GM12878 (cell line): ENCODE data around the gene MTHFR. TPM values are rescaled to one million over a fixed set of nuclear protein-coding genes. Genes with fewer than 3 reads are reported as not detected.

Experiments used
- ATAC-seq: fragments of 200-7000 bp; cut with Tn5 transposase; 3 replicates; pipeline ENCODE4 v1.9.1; 2020; ENCODE audit warnings: mild to moderate bottlenecking, moderate library complexity
- BruUV-seq: library from RNA; stranded (reverse); fragments of 400-500 nt; replicated peaks from 2 replicates; lab custom pipeline; 2021; lab: Mats Ljungman, UMichigan
- CTCF ChIA-PET: fragments of 300-600 bp; sonication (Branson Sonifier 250); formaldehyde crosslinking; extraction: SDS; loops from one replicate; lab custom pipeline; 2021; ENCODE audit warnings: inconsistent platforms; lab: Yijun Ruan, JAX
- POLR2A ChIA-PET: fragments of 350-600 bp; formaldehyde crosslinking; extraction: SDS; loops from one replicate; lab custom pipeline; 2021; ENCODE audit warnings: inconsistent platforms; lab: Charles Lee
- RAD21 ChIA-PET: fragments of 300-600 bp; sonication (Branson Sonifier 250); formaldehyde crosslinking; loops from one replicate; lab custom pipeline; 2023; ENCODE audit warnings: antibody characterized with exemption; ENCODE audit not compliant: unreplicated experiment; lab: Charles Lee
- SMC1A ChIA-PET: fragments of 300-600 bp; sonication (Branson Sonifier 250); formaldehyde crosslinking; loops from one replicate; lab custom pipeline; 2023; ENCODE audit not compliant: unreplicated experiment, uncharacterized antibody; lab: Charles Lee
- DNase-seq: peaks from one replicate; pipeline ENCODE4 v3.0.0-alpha.2; 2011; ENCODE audit warnings: low read depth, low spot score
- FAIRE-seq: peaks from 3 replicates; lab custom pipeline; 2011; peaks lifted over from hg19 to GRCh38; lab: Jason Lieb, UNC
- H2AFZ ChIP-seq: 2 replicates; pipeline ENCODE4 v1.6.0; 2011; ENCODE audit warnings: low read depth, low read length, control low read depth; ENCODE audit not compliant: control insufficient read depth
- H3K27ac ChIP-seq: 2 replicates; pipeline ENCODE4 v1.5.1; 2011; ENCODE audit warnings: control low read depth; ENCODE audit not compliant: control insufficient read depth, insufficient read depth
- H3K27me3 ChIP-seq, 2 experiments: replicated peaks in 1 of 2; 2 replicates each; pipeline versions ENCODE4 v1.6.0 to v1.6.1; 2011; ENCODE audit warnings: low read length in 1 of 2; ENCODE audit not compliant: control insufficient read depth in 2 of 2, insufficient read depth in 2 of 2
- H3K36me3 ChIP-seq, 2 experiments: 2 replicates each; pipeline ENCODE4 v1.5.1; 2011; ENCODE audit warnings: low read length in 1 of 2; ENCODE audit not compliant: control insufficient read depth in 2 of 2, insufficient read depth in 2 of 2
- H3K4me1 ChIP-seq: 2 replicates; pipeline ENCODE4 v1.6.1; 2011; ENCODE audit warnings: mild to moderate bottlenecking, low read length, moderate library complexity, mixed read lengths; ENCODE audit not compliant: control insufficient read depth, insufficient read depth
- H3K4me2 ChIP-seq: 2 replicates; pipeline ENCODE4 v1.6.0; 2011; ENCODE audit warnings: control low read depth; ENCODE audit not compliant: control insufficient read depth, insufficient read depth
- H3K4me3 ChIP-seq: fragments of 200-600 bp; sonication (generic); 2 replicates; pipeline ENCODE4 v1.5.1; 2016
- H3K79me2 ChIP-seq: 2 replicates; pipeline ENCODE4 v1.6.0; 2011; ENCODE audit warnings: low read length; ENCODE audit not compliant: control insufficient read depth, insufficient read depth
- H3K9ac ChIP-seq: 2 replicates; pipeline ENCODE4 v1.8.0; 2011; ENCODE audit warnings: low read length, control low read depth, mixed read lengths; ENCODE audit not compliant: control insufficient read depth, insufficient read depth
- H3K9me3 ChIP-seq: replicated peaks from 3 replicates; pipeline ENCODE4 v1.5.1; 2011; ENCODE audit warnings: mild to moderate bottlenecking, low read length; ENCODE audit not compliant: control insufficient read depth, insufficient read depth
- H4K20me1 ChIP-seq: 2 replicates; pipeline ENCODE4 v1.6.0; 2011; ENCODE audit not compliant: control insufficient read depth, insufficient read depth
- CHD2 ChIP-seq: IDR thresholded peaks from 2 replicates; pipeline ENCODE4 v1.6.1; 2011; ENCODE audit warnings: low read depth, low read length, improper control_type of control experiment, borderline replicate concordance
- GABPA ChIP-seq: IDR thresholded peaks from 2 replicates; pipeline ENCODE4 v1.6.1; 2014; ENCODE audit warnings: antibody characterized with exemption, low read depth, mild to moderate bottlenecking, inconsistent platforms
- PAX5 ChIP-seq: IDR thresholded peaks from 2 replicates; pipeline ENCODE4 v1.6.1; 2011; ENCODE audit warnings: low read depth, low read length, borderline replicate concordance
- PML ChIP-seq: IDR thresholded peaks from 2 replicates; pipeline ENCODE4 v1.6.1; 2012; ENCODE audit warnings: low read length, inconsistent platforms
- SRF ChIP-seq, 2 experiments: IDR thresholded peaks; 2 replicates each; pipeline ENCODE4 v1.6.1; 2011; ENCODE audit warnings: low read depth in 2 of 2, low read length in 2 of 2, mild to moderate bottlenecking in 1 of 2, moderate library complexity in 1 of 2
- YY1 ChIP-seq: IDR thresholded peaks from 2 replicates; pipeline ENCODE4 v1.6.1; 2011; ENCODE audit warnings: low read depth, mild to moderate bottlenecking, low read length
- ZNF207 ChIP-seq: fragments of 450-650 bp; IDR thresholded peaks from 2 replicates; pipeline ENCODE4 v1.6.1; 2014; ENCODE audit warnings: antibody characterized with exemption, mild to moderate bottlenecking, borderline replicate concordance
- ZNF384 ChIP-seq: IDR thresholded peaks from 2 replicates; pipeline ENCODE4 v1.6.1; 2012; ENCODE audit warnings: low read depth, mild to moderate bottlenecking, low read length, improper control_type of control experiment, borderline replicate concordance
- WGBS: methylation state at CpG from one replicate; pipeline ENCODE4 v1.1.6; 2016; ENCODE audit warnings: low lambda C conversion rate; ENCODE audit not compliant: insufficient replicate concordance, insufficient coverage; ENCODE audit errors: missing lambda C conversion rate; 5-methylcytosine and 5-hydroxymethylcytosine counted together
- in situ Hi-C: fragments of 300-500 bp; cut with MboI; formaldehyde crosslinking; loops from 9 replicates; pipeline ENCODE4 v1.14.3; 2018; ENCODE audit warnings: mixed read lengths
- intact Hi-C: fragments of 100-400 bp; cut with micrococcal nuclease; formaldehyde crosslinking; loops from one replicate; pipeline ENCODE4 v1.14.2; 2022; ENCODE audit not compliant: unreplicated experiment
- polyA plus RNA-seq, 11 experiments: library from polyadenylated mRNA; depleted of rRNA in 4 of 11; unstranded in 6 of 11; stranded (reverse) in 5 of 11; fragments of >200 nt; fragmentation: Nextera tagmentation in 4 of 11; fragmentation: Illumina TruSeq in 1 of 11; extraction: Ambion mirVana in 4 of 11; extraction: Trizol in 1 of 11; gene quantifications; 1 replicate in 1 of 11; 2 replicates in 10 of 11; pipeline versions ENCODE4 v1.2.1 to v1.2.3, GENCODE V29; 2011 to 2016; ENCODE audit warnings: inconsistent platforms in 2 of 11, missing spikeins in 2 of 11, low read depth in 1 of 11
- total RNA-seq, 4 experiments: library from RNA; depleted of rRNA in 3 of 4; stranded (reverse); fragments of >200 nt in 3 of 4; fragmentation: Illumina TruSeq in 1 of 4; extraction: Trizol in 1 of 4; gene quantifications; 2 replicates each; pipeline versions ENCODE4 v1.2.1 to v1.2.3, GENCODE V29; 2013 to 2021
- TF ChIP-seq, protein P1 (sequence below): fragments of 450-650 bp; IDR thresholded peaks from 2 replicates; pipeline ENCODE4 v1.6.1; 2016; ENCODE audit warnings: mild to moderate bottlenecking
- TF ChIP-seq, protein P2 (sequence below): fragments of 450-650 bp; IDR thresholded peaks from 2 replicates; pipeline ENCODE4 v1.6.1; 2017; ENCODE audit warnings: mild to moderate bottlenecking, low read depth, inconsistent platforms; ENCODE audit not compliant: poor library complexity, severe bottlenecking

MTHFR gene
- total and polyA plus RNA-seq, 10 of the 15 experiments (the other 5 are each of a cell fraction or from before 2014, with no cell fraction given), result 1.0 to 16.8 (median 9.4) TPM

DNA sequence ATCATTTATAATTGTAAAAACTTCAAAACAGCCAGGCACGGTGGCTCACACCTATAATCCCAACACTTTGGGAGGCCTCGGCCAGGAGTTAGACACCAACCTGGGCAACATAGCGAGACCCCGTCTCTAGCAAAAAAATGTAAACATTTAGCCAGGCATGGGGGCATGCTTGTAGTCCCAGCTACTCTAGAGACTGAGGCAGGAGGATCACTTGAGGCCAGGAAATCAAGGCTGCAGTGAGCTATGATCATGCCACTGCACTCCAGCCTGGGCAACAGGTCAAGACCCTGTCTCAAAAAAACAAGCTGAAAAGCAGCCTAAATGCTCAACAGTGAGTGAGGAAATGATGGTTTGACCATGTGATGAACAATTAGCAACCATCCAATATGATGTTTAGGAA, 36.5 kb downstream of the MTHFR start:
- Histone ChIP-seq H3K27me3 (no peaks in the 10 kb centered on the region), H3K36me3 (no peaks in the 10 kb centered on the region), H3K27ac (no peak overlapping the region), H2AFZ (no peak overlapping the region), H3K79me2 (no peaks in the 10 kb centered on the region), H3K4me3 (no peak overlapping the region), H3K4me2 (no peak overlapping the region)
- no TSS peak for BruUV-seq
- WGBS, result 40% methylated on average over 4 of the region's 4 CpGs
- intact Hi-C loops, result no loop called here
- FAIRE-seq (no peak), DNase-seq (no peak)
- RAD21 ChIA-PET, result no interaction called here
- in situ Hi-C loops, result no loop called here
- CTCF ChIA-PET, result no interaction called here
- POLR2A ChIA-PET, result no interaction called here
- TF ChIP-seq ZNF207 (no peak), ZNF384 (no peak), CHD2 (no peak), GABPA (no peak), SRF (IDR thresholded peaks at IDR 0.05; ENCODE audit: low read depth in 2 of 2, low read length in 2 of 2) (no peak), YY1 (no peak), PML (no peak), PAX5 (no peak)
- TF ChIP-seq, protein P1, sequence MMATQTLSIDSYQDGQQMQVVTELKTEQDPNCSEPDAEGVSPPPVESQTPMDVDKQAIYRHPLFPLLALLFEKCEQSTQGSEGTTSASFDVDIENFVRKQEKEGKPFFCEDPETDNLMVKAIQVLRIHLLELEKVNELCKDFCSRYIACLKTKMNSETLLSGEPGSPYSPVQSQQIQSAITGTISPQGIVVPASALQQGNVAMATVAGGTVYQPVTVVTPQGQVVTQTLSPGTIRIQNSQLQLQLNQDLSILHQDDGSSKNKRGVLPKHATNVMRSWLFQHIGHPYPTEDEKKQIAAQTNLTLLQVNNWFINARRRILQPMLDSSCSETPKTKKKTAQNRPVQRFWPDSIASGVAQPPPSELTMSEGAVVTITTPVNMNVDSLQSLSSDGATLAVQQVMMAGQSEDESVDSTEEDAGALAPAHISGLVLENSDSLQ, result no peak
- TF ChIP-seq, protein P2, sequence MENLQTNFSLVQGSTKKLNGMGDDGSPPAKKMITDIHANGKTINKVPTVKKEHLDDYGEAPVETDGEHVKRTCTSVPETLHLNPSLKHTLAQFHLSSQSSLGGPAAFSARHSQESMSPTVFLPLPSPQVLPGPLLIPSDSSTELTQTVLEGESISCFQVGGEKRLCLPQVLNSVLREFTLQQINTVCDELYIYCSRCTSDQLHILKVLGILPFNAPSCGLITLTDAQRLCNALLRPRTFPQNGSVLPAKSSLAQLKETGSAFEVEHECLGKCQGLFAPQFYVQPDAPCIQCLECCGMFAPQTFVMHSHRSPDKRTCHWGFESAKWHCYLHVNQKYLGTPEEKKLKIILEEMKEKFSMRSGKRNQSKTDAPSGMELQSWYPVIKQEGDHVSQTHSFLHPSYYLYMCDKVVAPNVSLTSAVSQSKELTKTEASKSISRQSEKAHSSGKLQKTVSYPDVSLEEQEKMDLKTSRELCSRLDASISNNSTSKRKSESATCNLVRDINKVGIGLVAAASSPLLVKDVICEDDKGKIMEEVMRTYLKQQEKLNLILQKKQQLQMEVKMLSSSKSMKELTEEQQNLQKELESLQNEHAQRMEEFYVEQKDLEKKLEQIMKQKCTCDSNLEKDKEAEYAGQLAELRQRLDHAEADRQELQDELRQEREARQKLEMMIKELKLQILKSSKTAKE, result no peak
- TF ChIP-seq, all 136 proteins: peak for 0
- SMC1A ChIA-PET, result no interaction called here
- ATAC-seq, result no peak
- Histone ChIP-seq H3K9me3 (no peaks in the 10 kb centered on the region), H3K4me1 (0 out of 2 replicates have a peak, but pooled peaks cover 4% of the 10 kb centered on the region), H3K9ac (no peak overlapping the region), H4K20me1 (no peaks in the 10 kb centered on the region)
